Stimulated activated CD4-positive, alpha-beta T cell treated with anti-CD3 and anti-CD28 coated beads, TNF-alpha, amount 100 ng/mL, for 48 hours (primary cell): ENCODE measurements around the gene HS6ST3.
"Not testable (repeated sequence)": the region's sequence is repeated elsewhere in the genome, so short reads cannot be mapped to it uniquely, and the experiment has no call there.

Experiments
- DNase-seq, 3 donors: peaks; one replicate each; pipeline ENCODE4 v3.0.0-alpha.2; 2020; ENCODE audit warnings: low read depth in 3 of 3

Gene HS6ST3

GRCh38 chr13:96091164-96092117 lies 1.5 kb downstream of the HS6ST3 start:
- DNase-seq = no peak

- no peak for DNase-seq
Measured at GRCh38 chr13:96093296-96094006, 3.5 kb downstream of the HS6ST3 start.

DNA sequence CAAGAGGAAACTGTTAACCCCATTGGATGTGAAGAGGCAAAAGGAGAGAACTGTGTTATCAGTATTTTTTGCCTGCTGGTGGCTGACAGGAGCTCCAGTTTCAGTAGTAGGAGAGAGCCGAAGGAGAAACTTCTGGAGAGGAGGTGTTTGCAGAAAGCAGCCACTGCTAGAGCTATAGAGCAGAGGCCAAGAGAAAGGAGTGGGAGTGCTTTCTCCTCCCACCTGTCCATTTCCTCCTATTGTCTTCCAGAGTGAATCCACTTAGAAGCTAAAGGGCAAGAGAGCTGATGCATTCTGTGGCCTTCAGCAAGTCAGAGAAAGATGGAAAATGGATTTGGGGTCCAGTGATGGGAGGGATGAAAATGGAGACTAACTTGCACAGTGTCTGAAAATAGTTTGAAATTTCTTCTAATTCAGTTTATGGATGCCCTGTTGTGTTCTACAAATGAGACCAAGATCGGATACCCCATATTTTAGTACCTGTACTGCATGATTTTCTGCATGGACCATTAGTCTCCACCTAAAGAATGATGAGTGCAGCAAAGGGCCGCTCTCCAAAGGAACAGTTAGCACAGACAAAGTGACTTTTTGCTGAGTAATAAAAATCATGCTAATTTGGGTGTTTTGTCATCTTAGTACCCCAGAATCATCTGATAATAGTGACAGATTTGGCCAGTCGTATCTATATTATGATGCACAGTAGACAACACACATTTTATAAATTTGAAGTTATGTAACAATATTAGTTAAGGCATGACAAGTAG lies 10.7 kb downstream of the HS6ST3 start:
- no peak for DNase-seq

DNA sequence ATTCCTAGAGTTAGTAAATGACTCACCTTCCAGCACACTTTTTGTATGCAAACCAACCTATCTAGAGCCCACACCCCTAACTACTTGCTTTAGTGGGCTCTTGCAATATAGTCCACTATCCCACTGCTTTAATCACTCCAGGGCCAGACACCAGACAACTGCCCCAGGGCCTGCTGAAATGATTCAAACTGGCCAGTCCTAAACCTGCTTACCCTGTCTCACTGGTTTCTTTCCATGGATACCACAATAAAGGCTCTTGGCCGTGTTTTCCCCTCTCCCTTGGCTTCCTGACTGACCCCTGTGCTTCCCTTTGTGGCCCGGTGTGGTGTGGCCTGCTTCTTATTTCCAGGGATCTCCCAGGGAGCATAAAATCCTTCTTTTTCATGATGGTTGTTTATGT lies 14.6 kb downstream of the HS6ST3 start:
- no peak for DNase-seq

GRCh38 chr13:96108072-96108471 lies 18.2 kb downstream of the HS6ST3 start:
- DNase-seq = not testable (repeated sequence)

GRCh38 chr13:96109125-96109524 lies 19.2 kb downstream of the HS6ST3 start:
- no peak for DNase-seq

GRCh38 chr13:96112936-96113335 lies 23.0 kb downstream of the HS6ST3 start:
- no peak for DNase-seq

GRCh38 chr13:96115368-96115767 lies 25.5 kb downstream of the HS6ST3 start:
- DNase-seq = not testable (repeated sequence)

DNA sequence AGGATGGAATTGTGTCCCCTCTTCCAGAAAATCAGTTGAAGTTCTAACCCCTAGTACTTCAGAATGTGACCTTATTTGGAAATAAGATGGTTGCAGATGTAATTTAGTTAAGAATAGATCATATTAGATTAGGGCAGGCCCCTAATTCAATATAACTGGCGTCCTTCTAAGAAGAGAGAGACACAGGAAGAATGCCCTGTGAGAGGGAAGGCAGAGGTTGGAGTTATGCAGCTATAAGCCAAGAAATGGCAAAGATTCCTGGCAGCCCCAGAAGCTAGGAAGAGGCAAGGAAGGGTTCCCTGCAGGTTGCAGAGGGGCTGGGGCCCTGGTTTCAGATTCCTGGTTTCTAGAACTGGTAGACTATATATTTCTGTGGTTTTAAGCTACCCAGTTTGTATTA lies 30.0 kb downstream of the HS6ST3 start:
- DNase-seq = no peak

- no peak for DNase-seq
Measured at GRCh38 chr13:96130818-96131340, 41.0 kb downstream of the HS6ST3 start.

GRCh38 chr13:96141032-96141431 lies 51.1 kb downstream of the HS6ST3 start:
- DNase-seq = no peak

- DNase-seq = no peak
Measured at GRCh38 chr13:96159725-96160124, 69.8 kb downstream of the HS6ST3 start.

GRCh38 chr13:96161141-96161540 lies 71.2 kb downstream of the HS6ST3 start:
- no peak for DNase-seq

GRCh38 chr13:96165840-96166239 lies 75.9 kb downstream of the HS6ST3 start:
- no peak for DNase-seq

- no peak for DNase-seq
Measured at GRCh38 chr13:96172066-96172465, 82.2 kb downstream of the HS6ST3 start.

GRCh38 chr13:96178759-96179158 lies 88.9 kb downstream of the HS6ST3 start:
- DNase-seq = no peak

GRCh38 chr13:96179309-96179708 lies 89.4 kb downstream of the HS6ST3 start:
- DNase-seq = no peak

- no peak for DNase-seq
Measured at GRCh38 chr13:96181911-96182310, 92.0 kb downstream of the HS6ST3 start.

- DNase-seq = no peak
Measured at GRCh38 chr13:96185818-96186217, 95.9 kb downstream of the HS6ST3 start.

- no peak for DNase-seq
Measured at GRCh38 chr13:96191367-96191766, 101.5 kb downstream of the HS6ST3 start.

- DNase-seq = no peak
Measured at GRCh38 chr13:96193728-96194310, 103.9 kb downstream of the HS6ST3 start.

- DNase-seq = no peak
Measured at GRCh38 chr13:96198038-96198437, 108.1 kb downstream of the HS6ST3 start.
